SHP77 treated with DMSO at 0.1 percent for 48 hours (cell line): ENCODE measurements around the gene STPG3.

Source experiments
- DNase-seq: peaks from one replicate; lab custom pipeline; 2025; lab: John Stamatoyannopoulos, UW

STPG3 gene

DNA sequence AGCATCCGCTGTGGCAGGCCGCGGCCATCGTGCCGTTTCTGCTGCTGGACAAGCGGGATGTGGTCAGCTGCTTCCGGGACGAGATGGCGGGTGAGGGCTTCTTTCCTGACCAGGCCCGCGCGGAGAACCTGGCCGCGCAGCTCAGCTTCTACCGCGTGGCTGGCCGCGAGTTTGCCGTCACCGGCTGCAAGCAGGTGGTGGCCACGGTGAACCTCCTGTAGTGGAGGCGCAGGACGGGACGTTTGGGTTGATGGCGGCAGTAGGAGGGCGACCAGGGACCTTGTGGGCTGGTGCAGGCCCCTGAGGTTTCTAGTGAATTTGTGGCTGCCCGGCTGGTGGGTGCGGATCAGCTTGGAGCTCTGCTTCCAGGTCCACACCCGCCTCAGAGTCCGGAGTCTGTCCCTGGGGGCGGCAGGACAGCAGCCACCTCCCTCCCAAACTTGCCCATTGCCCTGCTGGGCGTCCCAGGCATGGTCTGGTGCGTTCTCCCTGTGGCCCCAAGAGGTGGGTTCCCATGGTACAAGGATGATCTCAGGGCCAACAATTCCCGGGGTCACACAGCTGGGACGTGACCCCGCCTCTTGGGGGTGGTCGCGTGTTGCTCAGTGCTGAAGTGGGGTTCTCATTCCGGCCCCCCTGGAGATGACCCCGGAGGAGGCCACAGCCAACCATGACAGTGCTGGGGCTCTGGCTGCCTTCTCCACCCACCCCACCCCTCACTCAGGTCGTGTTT is 28.8 kb downstream of the STPG3 start:
- DNase-seq: no peak

GRCh38 chr9:137280474-137281344 is 29.6 kb downstream of the STPG3 start:
- no peak for DNase-seq

GRCh38 chr9:137281345-137282116 is 30.4 kb downstream of the STPG3 start:
- DNase-seq: no peak

- peak; percentile 20 for DNase-seq
Measured at GRCh38 chr9:137286975-137287383, 35.9 kb downstream of the STPG3 start.

DNA sequence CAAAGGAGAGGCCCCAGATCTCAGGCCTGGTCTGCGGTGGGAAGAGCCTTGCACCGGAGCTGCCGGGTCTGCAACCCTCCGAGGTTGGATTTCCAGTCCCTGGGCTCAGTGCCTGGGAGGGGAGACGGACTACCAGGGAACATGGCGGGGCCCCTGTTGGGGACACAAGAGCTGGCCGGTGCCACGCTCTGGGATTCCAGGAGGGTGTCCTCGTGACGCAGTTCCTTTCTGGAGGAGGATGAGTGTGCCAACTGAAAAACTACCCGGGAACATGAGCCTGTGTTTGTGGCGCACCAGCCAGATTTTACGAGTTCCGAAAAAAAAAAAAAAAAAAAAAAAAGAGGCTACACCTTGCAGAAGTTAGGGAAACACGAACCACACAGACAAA is 42.0 kb downstream of the STPG3 start:
- DNase-seq: no peak

DNA sequence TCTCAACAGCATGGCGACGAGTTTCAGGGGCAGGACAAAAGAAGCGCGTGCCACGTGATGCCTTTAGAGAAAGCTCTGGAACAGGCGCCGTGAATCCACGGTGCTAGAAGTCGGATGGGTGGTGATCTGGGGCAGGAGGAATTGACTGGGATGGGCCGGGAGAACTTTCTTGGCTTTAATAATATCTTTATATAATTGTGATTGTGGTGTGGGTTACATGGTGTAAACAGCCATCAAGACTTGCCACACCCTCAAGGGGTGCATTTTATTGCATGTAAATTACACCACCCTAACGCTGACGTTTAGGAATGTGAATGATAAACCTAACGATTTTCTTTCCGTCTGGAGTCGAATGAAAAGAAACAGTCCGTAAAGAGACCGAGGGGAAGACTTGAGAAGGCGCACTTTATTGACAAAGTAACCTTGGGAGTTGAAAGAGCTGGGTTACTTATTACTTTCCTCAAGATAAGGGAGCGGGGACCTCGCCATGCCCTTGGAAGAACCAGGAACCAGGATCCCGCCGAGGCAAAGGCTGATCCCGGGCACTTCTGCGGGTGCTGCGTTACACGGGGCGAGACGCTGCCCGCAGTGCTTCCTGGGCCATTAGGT is 42.5 kb downstream of the STPG3 start:
- no peak for DNase-seq

DNA sequence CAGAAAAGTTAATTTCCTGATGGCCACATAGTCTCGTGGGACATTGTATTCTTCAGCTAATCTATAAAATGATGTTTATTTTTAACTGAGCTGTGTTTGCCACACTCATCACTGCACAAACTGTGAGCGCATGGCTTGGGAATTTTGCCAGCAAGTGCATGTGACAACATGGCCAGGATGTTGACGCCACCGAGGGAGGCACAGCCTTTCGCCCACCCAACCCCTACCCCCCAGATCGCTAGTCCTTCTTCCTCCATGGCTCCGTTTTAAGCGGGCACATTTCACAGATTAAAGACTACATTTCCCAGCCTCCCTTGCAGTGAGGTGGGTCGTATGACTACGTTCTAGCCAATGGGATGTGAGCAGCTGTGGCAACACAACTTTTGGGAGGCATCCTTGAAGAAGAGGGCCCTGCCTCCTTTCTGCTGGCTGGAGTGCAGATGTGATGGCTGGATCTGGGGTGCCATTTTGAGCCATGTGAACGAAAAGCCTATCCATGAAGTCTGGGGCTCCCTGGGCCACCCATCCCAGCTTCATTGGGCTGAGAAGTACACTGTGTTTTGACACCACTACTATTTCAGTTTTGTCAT is 43.1 kb downstream of the STPG3 start:
- DNase-seq: peak; percentile 41

GRCh38 chr9:137294681-137295237 is 43.7 kb downstream of the STPG3 start:
- DNase-seq: no peak

- no peak for DNase-seq
Measured at GRCh38 chr9:137295238-137295811, 44.2 kb downstream of the STPG3 start.

GRCh38 chr9:137295849-137296669 is 45.0 kb downstream of the STPG3 start:
- no peak for DNase-seq

DNA sequence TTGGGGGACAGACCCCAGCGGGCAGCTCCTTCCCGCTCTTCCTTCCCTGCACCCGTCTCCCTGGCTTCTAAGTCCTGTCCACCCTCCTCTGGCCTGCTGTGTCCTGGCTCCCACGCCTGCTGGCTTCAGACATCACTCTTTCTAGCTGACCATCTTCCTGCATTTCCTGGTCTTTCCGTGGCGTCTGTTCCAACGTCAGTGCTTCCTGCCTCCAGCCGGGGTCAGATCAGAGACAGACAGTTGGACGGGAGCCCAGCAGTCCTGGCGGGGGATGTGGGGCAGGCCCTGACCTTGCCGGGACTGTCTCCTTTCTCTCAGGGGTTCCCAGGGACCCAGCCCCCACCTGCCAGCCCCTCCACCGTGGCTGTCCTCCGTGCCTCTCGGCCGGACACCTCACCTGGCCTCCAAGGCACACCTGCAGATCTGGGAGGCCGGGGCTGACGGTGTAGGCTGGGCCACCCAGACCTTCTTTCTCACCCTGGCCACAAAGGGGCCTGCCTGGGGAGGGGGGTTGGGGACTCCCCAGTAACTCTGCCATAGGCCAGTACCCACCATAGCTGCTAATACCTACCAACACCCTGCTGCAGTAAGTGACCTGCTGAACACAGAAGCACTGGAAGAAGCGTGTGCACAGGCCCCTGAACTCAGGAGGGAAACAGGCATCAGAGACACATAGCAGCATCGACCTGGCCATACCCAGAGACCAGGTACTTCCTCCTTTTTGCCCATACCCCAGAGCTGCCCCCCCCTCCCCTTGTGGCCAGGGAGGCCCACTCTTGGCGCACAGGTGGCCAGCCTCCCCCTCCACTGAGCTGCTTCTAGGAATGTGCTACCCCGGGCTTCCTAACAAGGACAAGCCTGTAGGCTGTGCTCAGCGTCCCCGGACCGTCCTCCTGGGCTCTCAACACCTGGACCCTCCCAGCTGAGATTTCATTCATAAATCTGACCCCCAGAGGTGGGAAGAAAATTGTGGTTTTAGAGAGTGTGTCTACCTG is 45.9 kb downstream of the STPG3 start:
- no peak for DNase-seq

- DNase-seq: no peak
Measured at GRCh38 chr9:137297966-137298365, 46.9 kb downstream of the STPG3 start.

DNA sequence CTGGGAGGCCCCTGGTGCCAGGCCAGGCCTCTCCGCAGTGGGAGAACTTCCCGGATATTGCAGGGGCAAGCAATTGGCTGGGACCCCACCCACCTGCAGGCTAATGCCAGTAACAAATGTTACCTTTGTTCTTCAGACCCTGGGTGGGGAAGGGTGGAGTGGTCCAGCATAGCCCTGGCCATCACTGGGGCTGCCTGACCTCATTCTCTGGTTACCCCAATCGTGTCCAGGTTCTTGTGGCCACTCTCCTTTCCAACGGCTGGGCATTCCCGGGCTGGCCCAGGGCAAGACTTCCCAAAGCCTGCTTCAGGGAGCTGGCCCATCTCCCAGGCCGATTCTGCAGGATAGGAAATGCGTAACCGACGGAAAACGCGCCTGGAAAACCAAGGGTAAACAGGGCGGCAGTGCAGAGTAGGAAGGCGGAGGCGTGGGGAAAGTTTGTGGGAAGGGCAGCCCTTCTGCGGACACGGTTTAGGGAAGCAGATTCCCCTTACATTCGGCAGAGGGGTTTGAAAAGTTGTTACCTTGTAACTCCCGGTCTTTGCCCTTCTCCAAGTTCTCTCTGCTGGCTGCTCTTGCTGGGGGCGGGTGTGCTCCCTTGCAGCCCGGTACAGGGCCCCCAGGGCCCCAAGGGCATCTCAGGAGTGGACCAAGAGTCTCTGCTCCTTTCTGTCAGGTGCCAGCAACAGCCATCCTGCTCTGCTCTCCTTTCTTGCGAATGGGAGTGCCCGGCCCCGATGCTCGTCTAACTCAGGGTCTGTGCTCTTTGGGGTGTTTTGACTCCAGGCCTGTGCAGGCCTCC is 47.5 kb downstream of the STPG3 start:
- DNase-seq: no peak

DNA sequence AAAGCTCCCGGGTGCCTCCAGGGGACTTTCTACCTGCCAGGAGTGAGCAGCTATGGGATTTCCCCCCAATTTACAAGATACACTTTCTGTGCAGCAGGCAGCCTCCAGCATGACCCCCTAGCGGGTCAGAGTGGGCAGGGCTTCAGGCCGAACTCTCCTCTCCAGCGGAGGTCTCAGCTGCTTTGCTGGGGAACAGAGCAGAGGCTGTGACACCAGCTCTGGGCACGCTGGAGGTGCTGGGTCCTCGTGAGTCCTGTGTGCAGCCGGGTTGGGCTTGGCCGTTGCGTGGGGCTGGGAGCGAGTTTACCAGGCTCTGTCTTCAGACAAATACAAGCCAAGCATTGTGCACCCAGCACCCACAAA is 48.1 kb downstream of the STPG3 start:
- no peak for DNase-seq

DNA sequence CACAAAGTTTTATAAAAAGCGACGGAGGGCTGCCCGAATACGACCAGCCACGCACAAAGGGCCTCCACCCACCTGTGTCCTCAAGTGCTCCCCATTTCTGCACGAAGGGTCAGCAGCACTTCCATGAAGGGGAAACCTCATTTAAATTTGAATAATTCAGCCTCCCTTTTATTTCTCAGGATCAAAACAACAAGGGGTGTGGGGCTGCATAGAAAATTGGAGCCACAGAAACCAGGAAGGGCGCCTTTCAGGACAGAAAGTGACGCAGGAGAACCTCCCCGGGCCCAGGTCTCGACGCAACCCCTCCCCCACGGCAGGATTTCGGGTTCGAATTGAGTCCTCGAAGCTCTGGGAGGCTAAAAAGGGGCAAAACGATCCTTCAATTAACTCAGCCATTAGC is 48.9 kb downstream of the STPG3 start:
- DNase-seq: no peak

DNA sequence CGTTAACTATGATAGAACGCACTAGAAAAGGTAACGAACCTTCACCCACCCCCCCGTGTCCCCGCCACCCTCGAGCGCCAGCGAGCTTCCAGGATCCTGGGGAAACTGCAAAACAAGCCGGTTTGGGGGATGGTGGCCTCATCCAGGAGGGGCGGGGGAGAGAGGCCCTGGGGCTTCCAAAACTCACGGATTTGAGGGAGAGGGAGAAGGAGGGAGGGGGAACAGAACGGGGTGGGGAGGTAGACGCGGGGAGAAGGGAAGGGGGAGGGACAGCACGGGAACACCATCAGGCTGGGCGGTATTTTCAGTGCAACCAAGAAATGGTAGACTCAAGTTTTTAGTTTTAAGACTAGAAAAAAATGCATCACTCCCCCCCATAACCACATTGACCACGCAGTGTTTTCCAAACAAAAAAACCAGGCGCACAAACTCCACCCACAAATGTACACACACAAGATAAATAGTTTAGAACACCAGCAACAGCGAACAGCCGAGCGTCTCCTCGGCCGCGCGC is 49.5 kb downstream of the STPG3 start:
- no peak for DNase-seq

- DNase-seq: no peak
Measured at GRCh38 chr9:137301081-137301947, 50.2 kb downstream of the STPG3 start.
